ENCODE data around the gene CTDP1.
"Not testable (repeated sequence)": the region's sequence is repeated elsewhere in the genome, so short reads cannot be mapped to it uniquely, and the experiment has no call there.

Gene CTDP1

DNA sequence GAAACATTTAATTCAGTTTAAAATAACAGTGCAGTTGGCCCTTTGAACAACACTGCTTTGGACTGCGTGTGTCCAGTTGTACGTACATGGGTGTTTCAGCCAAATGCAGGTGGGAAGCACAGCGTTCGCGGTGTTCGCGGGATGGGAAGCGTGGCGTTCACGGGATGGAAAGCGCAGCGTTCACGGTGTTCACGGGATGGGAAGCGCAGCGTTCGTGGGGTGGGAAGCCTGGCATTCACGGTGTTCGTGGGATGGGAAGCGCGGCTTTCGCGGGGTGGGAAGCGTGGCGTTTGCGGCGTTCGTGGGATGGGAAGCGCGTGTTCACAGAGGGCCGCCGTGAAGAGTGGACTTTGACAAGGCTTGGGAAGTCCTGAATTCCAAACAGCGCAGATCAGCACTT is 47.6 kb downstream of the CTDP1 start:
- DNase-seq, result no peak

- DNase-seq, result no peak
These were observed 49.5 kb downstream of the CTDP1 start for GRCh38 chr18:79728931-79729586.

GRCh38 chr18:79729611-79730010 is 50.0 kb downstream of the CTDP1 start:
- no peak for DNase-seq

GRCh38 chr18:79730804-79731203 is 51.2 kb downstream of the CTDP1 start:
- DNase-seq, result no peak

DNA sequence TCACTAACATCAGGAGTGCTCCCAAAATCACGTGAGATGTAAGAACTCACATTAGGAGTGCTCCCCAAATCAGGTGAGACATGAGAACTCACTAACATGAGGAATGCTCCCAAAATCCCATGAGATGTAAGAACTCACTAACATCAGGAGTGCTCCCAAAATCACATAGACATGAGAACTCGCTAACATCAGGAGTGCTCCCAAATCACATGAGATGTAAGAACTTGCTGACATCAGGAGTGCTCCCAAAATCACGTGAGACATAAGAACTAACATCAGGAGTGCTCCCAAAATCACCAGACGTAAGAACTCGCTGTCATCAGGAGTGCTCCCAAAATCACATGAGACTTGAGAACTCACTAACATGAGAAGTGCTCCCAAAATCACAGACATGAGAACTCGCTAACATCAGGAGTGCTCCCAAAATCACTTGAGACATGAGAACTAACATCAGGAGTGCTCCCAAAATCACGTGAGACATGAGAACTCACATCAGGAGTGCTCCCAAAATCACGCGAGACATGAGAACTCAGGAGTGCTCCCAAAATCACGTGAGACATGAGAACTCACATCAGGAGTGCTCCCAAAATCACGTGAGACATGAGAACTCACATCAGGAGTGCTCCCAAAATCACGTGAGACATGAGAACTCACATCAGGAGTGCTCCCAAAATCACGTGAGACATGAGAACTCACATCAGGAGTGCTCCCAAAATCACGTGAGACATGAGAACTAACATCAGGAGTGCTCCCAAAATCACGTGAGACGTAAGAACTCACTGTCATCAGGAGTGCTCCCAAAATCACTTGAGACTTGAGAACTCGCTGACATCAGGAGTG is 52.5 kb downstream of the CTDP1 start:
- not testable (repeated sequence) for DNase-seq

GRCh38 chr18:79732721-79733025 is 53.1 kb downstream of the CTDP1 start:
- DNase-seq, result no peak

GRCh38 chr18:79733135-79733701 is 53.6 kb downstream of the CTDP1 start:
- no peak for DNase-seq

- DNase-seq, result no peak
These were observed 54.6 kb downstream of the CTDP1 start for GRCh38 chr18:79733986-79734770.

- DNase-seq, result no peak
These were observed 55.7 kb downstream of the CTDP1 start for GRCh38 chr18:79735071-79735980.

DNA sequence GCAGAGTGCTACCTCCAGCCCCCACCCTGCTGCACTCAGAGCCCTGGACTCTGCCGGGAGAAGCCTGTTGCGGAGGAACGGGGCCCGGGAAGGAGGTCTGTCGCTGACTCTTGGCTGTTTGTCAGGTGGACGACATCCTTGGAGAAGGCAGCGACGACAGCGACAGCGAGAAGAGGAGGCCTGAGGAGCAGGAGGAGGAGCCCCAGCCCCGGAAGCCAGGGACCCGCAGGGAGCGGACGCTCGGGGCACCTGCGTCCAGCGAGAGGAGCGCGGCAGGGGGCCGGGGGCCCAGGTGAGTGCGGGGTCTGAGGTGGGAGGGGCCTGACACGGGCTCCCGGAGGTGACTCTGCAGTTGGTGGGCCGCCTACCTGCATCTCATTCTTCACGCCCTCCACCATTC is 56.6 kb downstream of the CTDP1 start:
- no peak for DNase-seq

GRCh38 chr18:79736846-79737245 is 57.2 kb downstream of the CTDP1 start:
- DNase-seq, result no peak

DNA sequence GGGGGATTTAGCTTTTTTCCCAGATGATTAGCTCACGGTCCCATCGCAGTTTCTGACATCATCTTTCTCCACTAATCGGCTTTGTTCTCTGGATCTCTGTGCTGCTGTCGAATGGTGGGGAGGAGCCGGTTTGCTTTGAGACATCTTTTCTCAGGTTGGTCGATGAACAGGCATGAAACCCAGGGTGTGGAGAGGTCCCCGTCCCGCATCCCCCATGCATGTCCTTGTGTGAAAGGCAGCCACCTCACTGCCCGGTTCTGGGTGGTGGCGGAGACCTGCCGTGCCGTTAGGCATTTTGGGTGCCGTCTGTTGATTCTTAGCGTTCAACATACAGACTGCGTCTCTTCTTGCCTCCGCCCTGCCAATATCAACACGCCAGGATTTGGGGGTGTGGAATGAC is 57.8 kb downstream of the CTDP1 start:
- no peak for DNase-seq

DNA sequence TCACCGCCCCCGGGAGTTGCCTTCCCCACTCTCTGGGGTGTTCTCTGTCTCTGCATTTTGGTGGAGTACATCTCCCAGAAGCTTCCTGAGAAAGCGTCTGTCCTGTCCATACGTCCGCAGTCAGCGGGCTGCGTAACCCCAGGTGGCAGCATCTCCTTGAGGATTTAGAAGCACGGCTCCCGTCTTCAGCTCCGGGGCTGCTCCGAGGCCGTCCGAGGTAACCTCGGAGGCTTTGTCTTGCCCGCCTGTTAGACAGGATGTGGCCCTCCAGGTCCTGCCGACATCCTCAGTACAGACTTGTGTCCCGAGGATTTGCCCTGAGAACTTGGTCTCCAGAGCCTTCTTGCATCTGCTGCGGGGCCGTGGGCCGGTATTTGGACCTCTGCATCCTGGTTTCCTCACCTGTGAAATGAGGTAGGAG is 58.4 kb downstream of the CTDP1 start:
- DNase-seq, result no peak

DNA sequence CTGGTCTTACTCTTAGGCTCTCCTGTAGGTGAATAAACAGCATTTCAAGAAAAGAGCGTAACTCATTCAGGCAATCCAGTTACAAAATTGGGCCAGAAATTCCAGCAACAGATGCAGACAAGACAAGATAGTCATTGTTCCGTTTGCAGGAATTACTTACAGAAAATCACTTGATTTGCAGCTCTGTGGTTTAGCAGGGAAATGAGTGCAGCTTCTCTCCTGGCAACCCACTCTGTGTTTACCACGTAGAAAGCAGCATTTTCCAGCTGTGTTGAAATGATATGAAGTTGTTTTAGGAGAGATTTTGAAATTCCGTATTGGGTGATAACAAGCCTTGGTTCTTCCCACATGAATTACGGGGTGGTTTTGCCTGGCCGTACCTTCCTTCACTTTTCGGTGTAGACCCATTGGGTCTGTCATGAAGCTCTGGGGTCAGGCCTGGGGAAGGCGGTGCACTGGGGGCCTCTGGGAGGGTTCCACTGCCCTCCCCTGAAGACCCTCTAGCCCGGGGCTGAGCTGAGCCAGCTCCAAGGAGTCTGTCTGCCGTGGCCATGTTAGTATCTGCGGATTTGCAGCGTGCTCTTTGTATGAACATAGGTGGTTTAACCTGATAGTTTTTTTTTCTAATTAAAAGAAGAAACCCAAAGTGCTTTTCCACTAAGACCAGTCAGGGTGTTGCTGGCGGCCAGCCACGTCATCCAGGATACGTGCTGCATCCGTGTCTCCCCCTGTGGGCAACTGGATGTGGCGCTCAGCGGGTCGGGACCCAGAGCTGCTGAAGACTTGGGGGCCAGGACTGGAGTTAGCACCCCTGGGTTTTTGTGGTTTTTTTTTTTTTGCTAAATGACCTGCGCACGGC is 59.2 kb downstream of the CTDP1 start:
- no peak for DNase-seq

DNA sequence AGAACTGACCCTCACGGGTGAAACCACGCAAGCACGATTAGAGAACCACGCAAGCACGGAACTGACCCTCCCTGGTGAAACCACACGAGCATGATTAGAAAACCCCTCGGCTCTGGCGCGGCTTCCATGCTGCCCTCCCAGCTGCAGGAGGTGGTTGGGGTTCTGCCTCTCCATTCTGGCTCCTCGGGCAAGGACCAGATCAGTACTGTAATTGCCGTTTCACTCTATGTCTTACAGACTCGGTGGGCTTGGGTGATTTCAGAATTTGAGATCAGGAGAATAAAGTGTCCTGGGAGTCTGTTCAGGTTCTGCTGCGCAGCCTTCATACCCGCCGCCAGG is 59.8 kb downstream of the CTDP1 start:
- no peak for DNase-seq

- DNase-seq, result not testable (repeated sequence)
These were observed 60.4 kb downstream of the CTDP1 start for GRCh38 chr18:79740047-79740446.

DNA sequence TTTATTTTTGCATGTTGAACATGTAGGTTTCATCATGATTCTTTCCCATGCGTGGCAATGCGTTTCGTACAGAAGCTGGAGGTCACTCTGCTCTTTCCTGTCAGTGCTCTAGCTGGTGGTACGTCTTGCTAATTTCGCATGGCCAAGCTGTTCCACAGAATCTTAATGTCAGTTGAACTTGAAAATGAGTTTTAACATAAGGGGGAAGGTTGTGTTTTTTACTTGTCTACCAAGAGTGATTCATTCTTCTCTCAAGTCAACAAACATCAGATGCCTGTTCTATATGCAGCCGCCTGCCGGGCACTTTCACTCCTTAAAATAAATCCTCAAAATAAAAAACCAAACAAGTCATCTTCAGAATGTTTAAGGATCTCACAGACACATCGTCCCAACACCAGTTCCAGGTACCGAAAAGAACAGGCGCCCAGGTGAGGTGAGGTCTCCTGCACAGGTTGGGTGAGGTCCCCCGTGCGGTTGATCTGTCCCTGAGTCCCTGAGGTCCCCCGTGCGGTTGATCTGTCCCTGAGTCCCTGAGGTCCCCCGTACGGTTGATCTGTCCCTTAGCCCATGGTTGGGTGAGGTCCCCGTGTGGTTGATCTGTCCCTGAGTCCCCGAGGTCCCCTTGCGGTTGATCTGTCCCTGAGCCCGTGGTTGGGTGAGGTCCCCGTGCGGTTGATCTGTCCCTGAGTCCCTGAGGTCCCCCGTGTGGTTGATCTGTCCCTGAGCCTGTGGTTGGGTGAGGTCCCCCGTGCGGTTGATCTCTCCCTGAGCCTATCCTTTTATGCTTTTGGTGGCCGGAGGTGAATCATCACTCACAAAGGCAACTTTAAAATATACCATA is 61.1 kb downstream of the CTDP1 start:
- no peak for DNase-seq

DNA sequence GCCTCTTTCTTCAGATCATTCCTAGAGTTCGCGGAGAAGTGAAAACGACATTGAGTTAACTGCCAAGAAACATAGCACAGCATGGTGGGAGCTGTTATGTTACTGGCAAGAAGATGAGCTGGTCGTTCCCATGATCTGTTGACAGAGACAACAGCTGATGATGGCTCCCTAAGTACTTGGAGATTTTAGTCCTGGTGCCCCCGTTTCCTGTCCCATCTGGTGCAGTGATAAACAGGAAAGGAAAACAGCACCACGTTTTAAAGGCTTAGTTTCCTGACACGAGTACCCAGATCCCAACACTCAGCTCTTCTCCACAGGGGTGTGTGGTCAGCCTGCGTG is 61.7 kb downstream of the CTDP1 start:
- DNase-seq, result no peak

DNA sequence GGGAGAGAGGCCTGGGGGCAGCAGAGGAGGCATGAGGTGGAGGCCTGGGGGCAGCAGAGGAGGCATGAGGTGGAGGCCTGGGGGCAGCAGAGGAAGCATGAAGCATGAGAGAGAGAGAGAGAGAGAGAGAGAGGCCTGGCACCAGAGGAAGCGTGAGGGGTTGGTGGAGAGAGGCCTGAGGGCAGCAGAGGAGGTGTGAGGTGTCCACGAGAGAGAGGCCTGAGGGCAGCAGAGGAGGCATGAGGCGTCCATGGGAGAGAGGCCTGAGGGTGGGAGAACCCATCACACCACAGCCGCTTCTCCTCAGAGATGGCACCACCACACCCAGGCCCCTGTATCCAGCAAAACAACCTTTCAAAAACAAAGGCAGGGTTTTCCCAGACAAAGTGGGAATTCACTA is 62.5 kb downstream of the CTDP1 start:
- no peak for DNase-seq

DNA sequence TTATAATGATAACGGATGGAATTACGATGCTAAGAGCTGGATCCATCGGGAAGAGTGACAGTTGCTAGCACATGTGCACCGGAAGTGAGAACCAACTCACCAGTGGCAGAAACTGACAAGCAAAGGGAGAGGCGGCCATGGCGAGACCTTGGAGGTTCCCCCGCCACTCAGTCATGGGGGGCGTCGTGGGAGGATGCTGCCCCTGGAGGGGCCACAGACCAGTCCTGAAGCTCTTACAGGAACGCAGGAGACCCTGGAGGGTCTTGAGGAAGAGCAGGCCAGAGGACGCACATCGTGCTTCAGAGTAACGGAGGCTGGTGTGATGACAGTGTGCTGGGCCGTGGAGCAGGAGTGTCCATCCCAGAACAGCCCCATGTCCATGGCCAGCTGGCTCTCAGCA is 65.0 kb downstream of the CTDP1 start:
- no peak for DNase-seq

GRCh38 chr18:79746730-79747129 is 67.1 kb downstream of the CTDP1 start:
- DNase-seq, result no peak

All from GF-D8 (cell line).